Caki2 (cell line): ENCODE measurements around the gene EXOSC9. TPM values are rescaled to one million over a fixed set of nuclear protein-coding genes. Genes with fewer than 3 reads are reported as not detected.
"Not testable (repeated sequence)": the region's sequence is repeated elsewhere in the genome, so short reads cannot be mapped to it uniquely, and the experiment has no call there.

Source experiments
- DNase-seq: peaks from one replicate; pipeline ENCODE4 v3.0.0-alpha.2; 2015; ENCODE audit warnings: low read depth
- in situ Hi-C: cut with HindIII; loops from 2 replicates; pipeline ENCODE4 v1.10.0; 2016; ENCODE audit warnings: low sequenced_read_pairs, low pct_unique_long_range_greater_than_20kb, mixed read lengths
- total RNA-seq: library from RNA; depleted of rRNA; stranded (reverse); fragments of >200 nt; shearing (Covaris generic); gene quantifications from 2 replicates; pipeline ENCODE4 v1.2.3, GENCODE V29; 2014; ENCODE audit warnings: low replicate concordance; rRNA removed

Gene EXOSC9
- 40.9 and 53.4 TPM in 2 replicates for total RNA-seq

GRCh38 chr4:121800961-121801714 is at the start of gene EXOSC9:
EXOSC9 (plus strand) TSS chr4:121801323; CDS start chr4:121801425, 102 bp downstream.
- DNase-seq: peak; percentile 86
- in situ Hi-C loops: no loop called here

- DNase-seq, in situ Hi-C loops: not testable (repeated sequence)
These were observed 49.0 kb upstream of the EXOSC9 start for GRCh38 chr4:121752142-121752541.

- in situ Hi-C loops: no loop called here
- DNase-seq: peak; percentile 18
These were observed 42.1 kb upstream of the EXOSC9 start for GRCh38 chr4:121758925-121759568.

GRCh38 chr4:121760205-121760604 is 40.9 kb upstream of the EXOSC9 start:
- in situ Hi-C loops: no loop called here

GRCh38 chr4:121764303-121764701 is 36.8 kb upstream of the EXOSC9 start:
- in situ Hi-C loops: no loop called here
- no peak for DNase-seq

More at GRCh38 chr4:121760205-121760604, 40.9 kb upstream of the EXOSC9 start:
- DNase-seq: no peak

- no peak for DNase-seq
- in situ Hi-C loops: no loop called here
These were observed 36.3 kb upstream of the EXOSC9 start, which contains the start of gene SMIM43 for GRCh38 chr4:121764702-121765367. SMIM43 (minus strand) TSS chr4:121765164; CDS start chr4:121765105, 59 bp downstream.

GRCh38 chr4:121765368-121765705 is 35.8 kb upstream of the EXOSC9 start:
- no peak for DNase-seq
- in situ Hi-C loops: no loop called here

- in situ Hi-C loops: no loop called here
These were observed 35.1 kb upstream of the EXOSC9 start for GRCh38 chr4:121765971-121766538.

GRCh38 chr4:121767166-121767565 is 34.0 kb upstream of the EXOSC9 start:
- in situ Hi-C loops: no loop called here
- DNase-seq: no peak

More at GRCh38 chr4:121765971-121766538, 35.1 kb upstream of the EXOSC9 start:
- no peak for DNase-seq

- no peak for DNase-seq
These were observed 31.8 kb upstream of the EXOSC9 start for GRCh38 chr4:121769341-121769740.

GRCh38 chr4:121771869-121772268 is 29.3 kb upstream of the EXOSC9 start:
- in situ Hi-C loops: no loop called here
- no peak for DNase-seq

More at GRCh38 chr4:121769341-121769740, 31.8 kb upstream of the EXOSC9 start:
- in situ Hi-C loops: no loop called here

- no peak for DNase-seq
- in situ Hi-C loops: no loop called here
These were observed 27.2 kb upstream of the EXOSC9 start for GRCh38 chr4:121773883-121774282.

GRCh38 chr4:121776610-121777401 is 24.3 kb upstream of the EXOSC9 start:
- in situ Hi-C loops: no loop called here
- no peak for DNase-seq

GRCh38 chr4:121777625-121778024 is 23.5 kb upstream of the EXOSC9 start:
- in situ Hi-C loops: no loop called here
- peak; percentile 27 for DNase-seq

GRCh38 chr4:121778991-121779628 is 22.0 kb upstream of the EXOSC9 start:
- in situ Hi-C loops: no loop called here
- no peak for DNase-seq

- no peak for DNase-seq
- in situ Hi-C loops: no loop called here
These were observed 17.9 kb upstream of the EXOSC9 start for GRCh38 chr4:121783210-121783609.

- DNase-seq: no peak
- in situ Hi-C loops: no loop called here
These were observed 16.7 kb upstream of the EXOSC9 start for GRCh38 chr4:121784401-121784800.
